Cerebellar cortex (tissue), 1 donor: ENCODE measurements around the gene UBE2J1.

Source experiments
- DNase-seq: peaks from one replicate; pipeline ENCODE4 v3.0.0-alpha.2; 2015; ENCODE audit warnings: low spot score

The UBE2J1 gene

DNA sequence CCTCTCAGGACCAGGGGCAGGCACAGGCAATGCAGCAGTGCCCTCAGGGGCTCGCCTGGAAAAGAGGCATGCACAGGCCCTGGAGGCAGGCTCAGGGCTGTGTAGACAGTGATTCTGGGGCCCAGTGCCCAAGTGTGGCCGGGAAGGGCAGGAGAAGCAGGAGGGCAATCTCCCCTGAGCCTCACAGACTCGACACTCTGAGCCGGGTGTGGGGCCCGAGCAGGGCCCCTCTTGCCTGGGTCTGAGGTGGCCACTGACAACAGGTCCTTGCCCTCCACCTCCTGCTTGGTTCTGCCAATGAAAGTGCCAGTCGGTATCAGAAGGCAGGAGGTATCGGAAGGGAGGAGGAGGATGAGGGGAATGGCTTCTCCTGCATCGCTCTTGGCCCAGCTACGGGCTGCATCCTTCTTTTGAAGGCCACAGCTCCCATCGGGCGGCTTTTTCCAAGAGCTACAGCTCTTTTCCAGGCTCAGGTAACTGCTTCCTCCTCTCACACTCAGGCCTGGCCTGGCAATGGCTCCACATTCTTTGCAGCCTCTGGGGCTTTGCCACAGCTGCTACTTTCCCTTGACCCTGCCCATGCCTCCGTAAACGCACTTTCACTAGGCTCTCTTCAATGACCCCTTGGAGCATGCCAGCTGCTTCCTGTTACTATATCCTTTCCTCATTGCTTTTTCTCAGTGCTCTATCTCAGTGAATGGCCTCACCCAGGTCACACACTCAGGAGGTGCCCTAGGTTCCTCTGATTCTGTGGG, 61.9 kb downstream of the UBE2J1 start:
- no peak for DNase-seq

DNA sequence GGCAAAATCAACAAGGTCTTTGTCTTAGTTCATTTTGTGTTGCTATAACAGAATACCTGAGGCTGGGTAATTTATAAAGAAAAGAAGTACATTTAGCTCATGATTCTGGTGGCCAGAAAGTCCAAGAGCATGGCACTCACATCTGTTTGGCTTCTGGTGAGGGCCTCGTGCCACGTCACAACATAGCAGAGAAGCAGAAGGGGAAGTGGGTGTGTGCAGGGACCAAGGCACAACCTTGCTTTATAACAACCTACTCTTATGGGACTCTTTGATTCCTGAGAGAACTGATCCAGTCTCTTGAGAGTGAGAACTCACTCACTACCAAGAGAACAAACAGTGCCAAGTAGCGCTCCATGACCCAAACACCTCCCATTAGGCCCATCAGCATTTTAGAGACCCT, 62.8 kb downstream of the UBE2J1 start:
- no peak for DNase-seq

DNA sequence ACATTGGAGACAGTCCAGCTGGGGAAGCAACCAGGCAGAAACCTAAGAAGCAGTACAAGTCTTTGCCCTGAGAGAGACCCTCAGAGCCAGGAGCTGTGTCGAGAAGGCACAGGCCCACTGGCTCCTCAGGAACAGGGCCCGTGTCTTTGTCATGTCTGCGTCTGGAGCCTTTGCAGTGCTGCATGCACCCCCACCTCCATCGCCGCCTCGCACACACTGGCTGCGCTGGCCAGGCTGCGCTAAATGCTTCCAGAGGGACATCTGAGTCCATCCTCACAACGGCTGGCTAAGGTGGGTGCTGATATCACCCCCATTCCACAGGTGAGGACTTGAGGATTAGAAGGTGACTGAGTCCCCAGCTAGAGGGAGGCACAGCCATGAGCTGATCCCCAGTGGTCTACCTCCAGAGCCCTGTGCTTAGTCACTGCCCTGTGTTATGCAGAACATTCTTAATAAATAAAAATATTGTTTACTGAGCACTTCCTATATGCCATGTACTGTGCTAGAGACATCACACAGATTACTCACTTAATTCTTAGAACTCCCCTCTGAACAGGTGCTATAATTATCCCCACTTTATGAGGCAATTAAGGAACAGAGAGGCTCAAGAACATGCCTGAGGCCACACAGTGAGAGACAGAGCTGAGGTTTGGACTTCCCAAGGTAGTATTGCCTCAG, 65.0 kb downstream of the UBE2J1 start:
- DNase-seq, result no peak

GRCh38 chr6:89286516-89286915, 66.0 kb downstream of the UBE2J1 start:
- no peak for DNase-seq

DNA sequence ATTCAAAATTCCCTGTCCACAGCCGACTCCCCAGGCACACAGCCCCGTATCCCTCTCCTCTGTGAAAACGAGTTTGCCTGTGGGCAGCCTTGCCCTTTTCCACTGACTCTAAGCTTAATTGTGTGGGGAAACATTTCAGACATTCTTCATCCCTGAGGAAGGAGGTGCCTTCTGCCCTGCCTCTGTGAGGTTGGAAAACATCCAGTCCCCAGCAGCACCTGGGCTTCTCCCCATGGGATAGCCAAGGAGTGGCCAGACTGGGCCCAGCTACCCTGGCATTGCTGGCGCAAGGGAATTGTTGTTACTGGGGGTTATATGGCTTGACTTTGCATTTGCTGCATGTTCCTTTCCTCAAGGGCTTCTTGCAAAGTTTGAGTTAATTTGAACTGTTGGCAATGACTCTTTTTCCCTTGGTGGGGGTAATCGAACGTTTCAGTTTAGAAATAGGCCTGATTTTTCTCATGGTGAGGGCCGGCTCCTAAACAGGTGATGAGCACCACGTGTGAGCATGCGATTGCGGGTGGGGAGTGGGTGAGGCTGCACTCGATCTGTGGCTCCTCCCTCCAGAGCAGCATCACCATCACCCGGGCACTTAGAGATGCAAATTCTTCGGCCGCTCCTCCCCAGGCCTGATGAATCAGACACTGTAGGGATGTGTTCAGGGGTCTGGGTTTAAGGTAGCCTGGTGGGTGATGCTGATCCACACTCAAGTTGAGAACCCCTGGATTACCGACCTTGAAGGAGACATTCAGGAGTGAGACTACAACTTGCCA, 67.4 kb downstream of the UBE2J1 start:
- no peak for DNase-seq

DNA sequence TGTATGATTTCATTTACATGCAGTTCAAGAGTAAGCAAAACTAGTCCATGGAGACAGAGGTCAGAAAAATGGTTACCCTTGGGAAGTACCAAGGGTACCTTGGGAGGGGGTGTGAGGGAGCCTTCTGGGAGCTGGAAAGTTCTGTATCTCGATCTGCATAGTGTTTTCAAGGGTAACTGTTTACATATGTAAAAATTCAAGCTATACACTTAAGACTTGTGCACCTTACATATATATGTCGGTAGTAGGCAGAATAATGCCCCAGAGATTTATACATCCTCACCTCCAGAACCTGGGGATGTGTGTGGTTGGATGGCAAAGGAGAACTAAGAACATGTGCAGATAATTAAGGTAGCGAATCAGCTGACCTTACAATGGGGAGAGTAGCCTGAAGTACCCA, 68.4 kb downstream of the UBE2J1 start:
- no peak for DNase-seq

GRCh38 chr6:89282749-89283148, 69.8 kb downstream of the UBE2J1 start:
- no peak for DNase-seq

DNA sequence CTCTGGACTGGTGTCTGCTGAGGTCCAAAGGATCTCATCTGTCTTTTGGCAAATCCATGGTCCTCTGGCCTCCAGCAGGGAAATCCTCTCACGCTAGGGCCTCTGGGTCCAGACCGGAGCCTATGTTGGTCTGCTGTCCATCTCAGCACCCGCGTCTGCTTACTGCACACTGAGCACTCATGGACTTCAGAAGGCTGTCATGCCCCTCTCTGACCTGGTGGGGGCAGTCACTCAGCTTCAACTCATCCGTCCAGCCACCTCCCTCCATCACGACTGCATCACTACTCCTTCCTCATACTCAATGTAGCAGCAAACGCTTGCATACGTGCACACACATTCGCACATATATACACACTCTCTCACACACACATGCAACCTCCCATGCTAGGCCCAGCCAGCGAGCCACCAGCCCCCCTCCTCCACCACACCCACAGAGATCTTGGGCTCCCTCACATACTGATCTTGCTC, 70.7 kb downstream of the UBE2J1 start:
- DNase-seq, result peak; percentile 27

DNA sequence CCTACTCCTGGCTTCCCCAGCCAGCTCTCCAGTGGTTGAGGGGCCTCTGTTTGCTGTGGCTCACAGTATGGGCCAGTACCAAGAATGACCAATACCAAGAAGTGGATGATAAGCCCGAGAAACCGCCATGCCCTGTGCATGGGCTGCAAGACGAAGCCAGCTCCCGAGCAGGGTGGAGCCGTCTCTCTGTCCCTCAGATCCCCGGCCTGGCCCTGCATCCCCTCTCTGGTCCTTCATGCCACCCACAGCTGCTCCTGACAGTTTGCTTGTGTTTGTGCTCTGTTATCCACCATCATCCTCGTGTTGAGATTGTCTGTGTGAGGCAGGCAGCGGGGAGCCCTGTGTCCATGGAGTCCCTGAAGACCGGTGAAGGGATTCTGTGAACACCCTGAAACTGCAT, 73.6 kb downstream of the UBE2J1 start:
- no peak for DNase-seq
